Stomach (tissue), 4 donors: ENCODE results near the gene ISG15.

ENCODE experiments used
- POLR2A ChIP-seq, 4 donors: fragments of 450-650 bp; IDR thresholded peaks; one replicate each; pipeline ENCODE4 v1.6.1; 2016; ENCODE audit warnings: antibody characterized with exemption in 4 of 4, control low read depth in 2 of 4, mild to moderate bottlenecking in 1 of 4, moderate library complexity in 1 of 4
- TF ChIP-seq, protein P1 (sequence below), 7 experiments: fragments of 450-650 bp in 4 of 7; fragments of 200-600 bp in 3 of 7; sonication (generic) in 3 of 7; IDR thresholded peaks; one replicate each; pipeline ENCODE4 v1.5.1; 2016 to 2019; ENCODE audit warnings: antibody characterized with exemption in 7 of 7, control low read depth in 2 of 7, mild to moderate bottlenecking in 1 of 7

DNA sequence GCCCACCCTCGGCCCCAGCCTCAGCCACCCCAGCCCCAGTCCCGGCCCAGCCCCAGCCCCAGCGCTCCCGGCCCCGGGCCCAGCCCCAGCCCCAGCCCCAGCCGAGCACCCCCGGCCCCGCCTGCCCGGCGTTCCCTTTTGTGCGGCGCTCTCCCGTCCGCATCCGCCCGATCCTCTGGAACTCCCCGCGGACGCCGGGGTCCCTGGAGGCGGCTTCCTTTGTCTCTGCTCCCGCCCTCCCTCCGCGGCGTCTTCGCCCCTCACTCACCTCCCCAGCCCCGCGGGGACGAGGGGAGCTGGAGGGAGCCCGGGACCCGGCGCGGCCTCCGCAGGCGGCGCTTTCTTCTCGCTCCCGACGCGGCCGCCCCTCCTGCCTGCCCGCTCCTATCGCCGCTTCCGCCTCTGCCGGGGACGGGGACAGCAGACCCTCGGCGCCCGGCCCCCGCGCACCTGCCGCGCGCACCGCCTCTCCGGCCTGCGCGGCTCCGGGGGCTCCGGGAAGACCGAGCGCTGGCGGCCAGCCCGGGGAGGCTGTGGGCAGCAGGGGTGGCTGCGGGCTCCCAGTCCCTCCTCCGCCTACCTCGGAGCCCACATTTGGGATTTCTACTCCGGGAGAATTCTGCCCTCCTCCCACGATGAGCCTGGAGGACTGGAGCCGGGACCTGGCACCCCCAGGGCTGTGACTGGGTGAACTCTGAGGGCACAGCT is 20.6 kb downstream of the ISG15 start:
- TF ChIP-seq, protein P1, sequence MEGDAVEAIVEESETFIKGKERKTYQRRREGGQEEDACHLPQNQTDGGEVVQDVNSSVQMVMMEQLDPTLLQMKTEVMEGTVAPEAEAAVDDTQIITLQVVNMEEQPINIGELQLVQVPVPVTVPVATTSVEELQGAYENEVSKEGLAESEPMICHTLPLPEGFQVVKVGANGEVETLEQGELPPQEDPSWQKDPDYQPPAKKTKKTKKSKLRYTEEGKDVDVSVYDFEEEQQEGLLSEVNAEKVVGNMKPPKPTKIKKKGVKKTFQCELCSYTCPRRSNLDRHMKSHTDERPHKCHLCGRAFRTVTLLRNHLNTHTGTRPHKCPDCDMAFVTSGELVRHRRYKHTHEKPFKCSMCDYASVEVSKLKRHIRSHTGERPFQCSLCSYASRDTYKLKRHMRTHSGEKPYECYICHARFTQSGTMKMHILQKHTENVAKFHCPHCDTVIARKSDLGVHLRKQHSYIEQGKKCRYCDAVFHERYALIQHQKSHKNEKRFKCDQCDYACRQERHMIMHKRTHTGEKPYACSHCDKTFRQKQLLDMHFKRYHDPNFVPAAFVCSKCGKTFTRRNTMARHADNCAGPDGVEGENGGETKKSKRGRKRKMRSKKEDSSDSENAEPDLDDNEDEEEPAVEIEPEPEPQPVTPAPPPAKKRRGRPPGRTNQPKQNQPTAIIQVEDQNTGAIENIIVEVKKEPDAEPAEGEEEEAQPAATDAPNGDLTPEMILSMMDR (IDR thresholded peaks at IDR 0.05), result no peak
- TF ChIP-seq POLR2A (IDR thresholded peaks at IDR 0.05), result no peak
